GM12875 (cell line): ENCODE results near the gene ADAMTSL5.

Experiments
- H3K4me3 ChIP-seq: one replicate; pipeline ENCODE4 v1.5.1; 2011; ENCODE audit warnings: low read depth, low read length, control low read depth
- CTCF ChIP-seq: IDR thresholded peaks from 2 replicates; pipeline ENCODE4 v1.5.1; 2011; ENCODE audit warnings: low read depth, mild to moderate bottlenecking, control low read depth, inconsistent platforms, low read length, moderate library complexity, borderline replicate concordance; ENCODE audit not compliant: insufficient read depth

ADAMTSL5 gene

GRCh38 chr19:1510807-1511206, 2.0 kb downstream of the ADAMTSL5 start:
- no peak for TF ChIP-seq CTCF
- H3K4me3 ChIP-seq = no peak overlapping the region

GRCh38 chr19:1510442-1510806, 2.4 kb downstream of the ADAMTSL5 start:
- no peak for TF ChIP-seq CTCF
- no peak overlapping the region for H3K4me3 ChIP-seq

GRCh38 chr19:1509602-1510441, 3.0 kb downstream of the ADAMTSL5 start:
- no peak for TF ChIP-seq CTCF
- no peak overlapping the region for H3K4me3 ChIP-seq

- no peak overlapping the region for H3K4me3 ChIP-seq
- no peak for TF ChIP-seq CTCF
Measured at GRCh38 chr19:1508507-1508856, 4.3 kb downstream of the ADAMTSL5 start.

- H3K4me3 ChIP-seq = no peak overlapping the region
- TF ChIP-seq CTCF = no peak
Measured at GRCh38 chr19:1507763-1508506, 4.9 kb downstream of the ADAMTSL5 start.

GRCh38 chr19:1507192-1507660, 5.6 kb downstream of the ADAMTSL5 start:
- H3K4me3 ChIP-seq = no peak overlapping the region
- no peak for TF ChIP-seq CTCF
